Mesenteric fat pad (tissue), 1 donor: ENCODE measurements around the gene GRM3. TPM values are rescaled to one million over a fixed set of nuclear protein-coding genes. Genes with fewer than 3 reads are reported as not detected.

ENCODE experiments used
- DNase-seq: peaks from one replicate; pipeline ENCODE4 v3.0.0-alpha.2; 2020; ENCODE audit warnings: low spot score
- total RNA-seq: library from RNA; stranded (reverse); fragmentation: NEBNext Ultra II Directional; extraction: Animal tissue kit (Norgen Biotek cat#: 25700); gene quantifications from one replicate; pipeline ENCODE4 v1.2.1, GENCODE V29; 2021
- donor health status: DM: yes; HTN: yes; CAD: no.

Gene GRM3
- total RNA-seq, 1 donor from 2014 or later = not detected

- no peak for DNase-seq
Observed at GRCh38 chr7:86898171-86898570, 254.5 kb downstream of the GRM3 start.

- DNase-seq = no peak
Observed at GRCh38 chr7:86900886-86901285, 257.2 kb downstream of the GRM3 start.

- DNase-seq = no peak
Observed at GRCh38 chr7:86904949-86905834, 261.5 kb downstream of the GRM3 start.

- DNase-seq = no peak
Observed at GRCh38 chr7:86908948-86909347, 265.2 kb downstream of the GRM3 start.

- DNase-seq = no peak
Observed at GRCh38 chr7:86911659-86912058, 267.9 kb downstream of the GRM3 start.

GRCh38 chr7:86913709-86914108, 270.0 kb downstream of the GRM3 start:
- no peak for DNase-seq
